GM13977 (cell line): Measurements from ENCODE around the gene CRADD.
A peak's percentile ranks its signal among the peaks of the same experiment; 100 is the strongest.

Experiments
- DNase-seq: peaks from one replicate; pipeline ENCODE4 v3.0.0; 2012; ENCODE audit warnings: low spot score
- in situ Hi-C: fragments of 300-500 bp; cut with MboI; formaldehyde crosslinking; loops from one replicate; pipeline ENCODE4 v1.12.0; 2022; ENCODE audit warnings: low sequenced_read_pairs, low pct_unique_long_range_greater_than_20kb, mixed read lengths, inconsistent platforms; ENCODE audit not compliant: unreplicated experiment
- TF ChIP-seq, protein P1 (sequence below): IDR thresholded peaks from 2 replicates; pipeline ENCODE4 v1.5.1; 2012; ENCODE audit warnings: mild to moderate bottlenecking, control low read depth; ENCODE audit not compliant: insufficient read depth; ENCODE audit errors: extremely low read depth, missing control alignments

CRADD gene

DNA sequence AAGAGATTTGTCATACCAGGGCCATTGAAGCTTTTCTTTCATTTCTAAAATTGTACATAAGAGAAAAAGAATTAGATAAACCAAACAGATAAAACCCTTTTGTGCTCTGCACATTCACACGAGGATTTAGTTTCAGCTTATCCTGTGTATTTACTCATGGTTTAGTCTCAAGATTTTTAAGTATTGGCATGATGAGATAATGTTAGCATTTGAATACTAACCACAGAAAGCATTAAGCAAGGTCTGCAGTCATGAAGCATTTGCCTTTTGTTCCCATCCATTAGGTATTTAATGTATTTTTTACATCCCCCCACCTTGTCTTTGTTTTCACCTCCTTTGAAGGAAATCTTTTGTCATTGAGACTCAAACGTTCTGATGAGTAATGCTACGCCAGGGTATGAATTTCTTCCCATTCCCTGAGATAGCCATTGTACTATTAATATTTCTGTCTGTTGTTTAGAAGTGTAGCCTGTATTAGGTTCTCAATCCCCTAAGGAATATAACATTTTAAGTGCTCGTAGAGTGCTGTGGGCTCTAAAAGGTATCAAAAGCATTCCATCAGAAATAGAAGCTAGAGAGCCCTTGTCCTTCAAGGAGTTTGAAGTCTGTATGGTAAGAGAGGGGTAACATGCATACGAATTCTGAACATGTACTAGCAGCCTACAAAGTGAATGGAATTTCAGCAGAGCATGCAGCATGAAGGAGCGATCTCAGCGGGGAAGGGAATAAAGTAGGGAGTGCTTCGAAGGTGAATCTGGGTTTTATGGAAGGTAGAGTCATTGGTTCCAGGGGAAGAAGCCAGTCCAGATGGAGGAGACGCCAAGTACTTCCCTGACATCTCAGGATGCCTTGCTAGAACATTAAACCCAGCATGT, 22.3 kb downstream of the CRADD start:
- TF ChIP-seq, protein P1, sequence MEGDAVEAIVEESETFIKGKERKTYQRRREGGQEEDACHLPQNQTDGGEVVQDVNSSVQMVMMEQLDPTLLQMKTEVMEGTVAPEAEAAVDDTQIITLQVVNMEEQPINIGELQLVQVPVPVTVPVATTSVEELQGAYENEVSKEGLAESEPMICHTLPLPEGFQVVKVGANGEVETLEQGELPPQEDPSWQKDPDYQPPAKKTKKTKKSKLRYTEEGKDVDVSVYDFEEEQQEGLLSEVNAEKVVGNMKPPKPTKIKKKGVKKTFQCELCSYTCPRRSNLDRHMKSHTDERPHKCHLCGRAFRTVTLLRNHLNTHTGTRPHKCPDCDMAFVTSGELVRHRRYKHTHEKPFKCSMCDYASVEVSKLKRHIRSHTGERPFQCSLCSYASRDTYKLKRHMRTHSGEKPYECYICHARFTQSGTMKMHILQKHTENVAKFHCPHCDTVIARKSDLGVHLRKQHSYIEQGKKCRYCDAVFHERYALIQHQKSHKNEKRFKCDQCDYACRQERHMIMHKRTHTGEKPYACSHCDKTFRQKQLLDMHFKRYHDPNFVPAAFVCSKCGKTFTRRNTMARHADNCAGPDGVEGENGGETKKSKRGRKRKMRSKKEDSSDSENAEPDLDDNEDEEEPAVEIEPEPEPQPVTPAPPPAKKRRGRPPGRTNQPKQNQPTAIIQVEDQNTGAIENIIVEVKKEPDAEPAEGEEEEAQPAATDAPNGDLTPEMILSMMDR = no peak
- in situ Hi-C loops = no loop called here
- peak; percentile 35 for DNase-seq

- TF ChIP-seq, protein P1 = no peak
- DNase-seq = no peak
- in situ Hi-C loops = no loop called here
Measured at GRCh38 chr12:93702707-93703315, 25.6 kb downstream of the CRADD start.

DNA sequence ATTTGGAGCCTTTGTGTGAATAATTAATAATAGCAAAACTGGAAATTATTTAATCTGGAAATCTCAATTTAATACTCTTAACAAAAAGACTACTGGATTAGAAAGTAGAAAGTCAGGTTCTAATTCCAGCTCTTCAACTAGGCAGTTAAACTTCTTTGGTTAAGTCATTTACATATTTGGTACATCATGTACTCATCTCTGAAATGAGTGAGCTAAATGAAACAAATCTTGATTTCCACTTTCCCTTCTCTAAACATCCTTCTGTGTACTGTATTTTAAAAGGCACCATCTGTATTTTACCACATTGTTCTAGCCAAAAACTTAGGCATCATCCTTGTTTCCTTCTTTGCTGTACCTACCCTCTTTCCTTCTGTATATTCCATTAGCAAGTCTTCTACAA, 26.9 kb downstream of the CRADD start:
- in situ Hi-C loops = no loop called here
- TF ChIP-seq, protein P1 = no peak
- DNase-seq = peak; percentile 28

- TF ChIP-seq, protein P1 = no peak
- no peak for DNase-seq
- in situ Hi-C loops = no loop called here
Measured at GRCh38 chr12:93704625-93705024, 27.4 kb downstream of the CRADD start.

- in situ Hi-C loops = no loop called here
- TF ChIP-seq, protein P1 = no peak
Measured at GRCh38 chr12:93705237-93705636, 28.1 kb downstream of the CRADD start.

DNA sequence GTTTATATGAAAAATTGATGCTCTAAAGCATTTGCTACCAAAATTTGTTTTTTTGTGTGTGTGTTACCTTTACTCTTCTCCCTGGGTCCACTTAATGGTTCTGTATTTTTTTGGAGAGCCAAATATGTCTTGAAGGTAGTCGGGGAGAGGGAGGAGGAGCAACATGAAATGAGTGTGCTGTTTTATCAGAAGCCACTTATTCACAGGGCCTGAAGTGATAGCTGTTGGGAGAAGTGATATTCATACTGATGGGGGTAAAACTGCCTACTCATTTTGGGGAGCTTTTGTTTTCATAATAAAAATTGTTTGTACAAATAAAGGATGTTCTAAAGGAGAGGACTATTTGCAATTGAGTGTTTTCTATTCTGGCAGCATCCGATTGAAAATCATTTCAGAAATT, 29.2 kb downstream of the CRADD start:
- TF ChIP-seq, protein P1 = no peak
- in situ Hi-C loops = no loop called here
- DNase-seq = no peak

More at GRCh38 chr12:93705237-93705636, 28.1 kb downstream of the CRADD start:
- DNase-seq = no peak
